HepG2 (cell line): ENCODE data around the gene PBX2. TPM values are rescaled to one million over a fixed set of nuclear protein-coding genes. Genes with fewer than 3 reads are reported as not detected.

Experiments
- DNMT3B ChIP-seq: conservative IDR thresholded peaks from 2 replicates; pipeline ENCODE4 v1.6.1; 2016; ENCODE audit warnings: missing biosample characterization, control low read depth
- FOXM1 ChIP-seq: sonication (generic); formaldehyde crosslinking; IDR thresholded peaks from 2 replicates; pipeline ENCODE4 v1.5.0; 2020; ENCODE audit warnings: missing genetic modification reagents
- HIC2 ChIP-seq: sonication (generic); formaldehyde crosslinking; IDR thresholded peaks from 2 replicates; pipeline ENCODE4 v1.9.0; 2022; ENCODE audit warnings: low read depth, missing genetic modification reagents
- HMG20B ChIP-seq: conservative IDR thresholded peaks from 2 replicates; pipeline ENCODE4 v1.6.1; 2016; ENCODE audit warnings: missing genetic modification reagents, missing compliant biosample characterization
- HOXD1 ChIP-seq: sonication (generic); formaldehyde crosslinking; IDR thresholded peaks from 2 replicates; pipeline ENCODE4 v1.5.0; 2020; ENCODE audit warnings: missing genetic modification reagents
- IRF2 ChIP-seq: IDR thresholded peaks from 2 replicates; pipeline ENCODE4 v1.6.1; 2018; ENCODE audit warnings: missing genetic modification reagents, missing compliant biosample characterization
- JARID2 ChIP-seq: sonication (generic); formaldehyde crosslinking; IDR thresholded peaks from 2 replicates; pipeline ENCODE4 v1.8.1; 2023; ENCODE audit warnings: missing genetic modification reagents, inconsistent platforms; ENCODE audit not compliant: insufficient replicate concordance
- KLF13 ChIP-seq: sonication (generic); formaldehyde crosslinking; IDR thresholded peaks from 2 replicates; pipeline ENCODE4 v1.4.0; 2020; ENCODE audit warnings: mild to moderate bottlenecking, missing genetic modification reagents
- MAF1 ChIP-seq: sonication (generic); formaldehyde crosslinking; IDR thresholded peaks from 2 replicates; pipeline ENCODE4 v1.5.0; 2020; ENCODE audit warnings: missing genetic modification reagents, borderline replicate concordance
- MXD1 ChIP-seq: sonication (generic); formaldehyde crosslinking; IDR thresholded peaks from 2 replicates; pipeline ENCODE4 v1.4.0; 2020; ENCODE audit warnings: mild to moderate bottlenecking, missing genetic modification reagents
- NFKBIZ ChIP-seq: IDR thresholded peaks from 2 replicates; pipeline ENCODE4 v1.6.1; 2018; ENCODE audit warnings: missing genetic modification reagents, missing compliant biosample characterization
- NPAS2 ChIP-seq: sonication (generic); formaldehyde crosslinking; IDR thresholded peaks from 2 replicates; pipeline ENCODE4 v1.8.0; 2022; ENCODE audit warnings: mild to moderate bottlenecking, missing genetic modification reagents, borderline replicate concordance
- ONECUT2 ChIP-seq: sonication (generic); formaldehyde crosslinking; IDR thresholded peaks from 2 replicates; pipeline ENCODE4 v1.4.0; 2020; ENCODE audit warnings: missing genetic modification reagents
- RFX5 ChIP-seq: IDR thresholded peaks from 2 replicates; pipeline ENCODE4 v1.6.1; 2011; ENCODE audit warnings: low read depth, low read length, improper control_type of control experiment
- SAP130 ChIP-seq: IDR thresholded peaks from 2 replicates; pipeline ENCODE4 v1.6.1; 2016; ENCODE audit warnings: low read depth
- SKI ChIP-seq: fragments of 450-650 bp; IDR thresholded peaks from one replicate; pipeline ENCODE4 v1.6.1; 2018; ENCODE audit warnings: mild to moderate bottlenecking; ENCODE audit not compliant: partially characterized antibody
- TCF12 ChIP-seq, 2 experiments: fragments of 450-650 bp in 1 of 2; sonication (generic) in 1 of 2; formaldehyde crosslinking in 1 of 2; IDR thresholded peaks; 2 replicates each; pipeline versions ENCODE4 v1.6.1 to v1.8.0; 2017 to 2022; ENCODE audit warnings: antibody characterized with exemption in 1 of 2, mild to moderate bottlenecking in 1 of 2, missing genetic modification reagents in 1 of 2, moderate library complexity in 1 of 2
- UBTF ChIP-seq: sonication (generic); formaldehyde crosslinking; IDR thresholded peaks from 2 replicates; pipeline ENCODE4 v1.4.0; 2020; ENCODE audit warnings: mild to moderate bottlenecking, missing genetic modification reagents
- XRCC5 ChIP-seq: fragments of 200-400 bp; formaldehyde crosslinking; optimal IDR thresholded peaks from 2 replicates; pipeline ENCODE3; 2017; ENCODE audit warnings: mild to moderate bottlenecking, low read length
- ZFP36L1 ChIP-seq: sonication (generic); formaldehyde crosslinking; IDR thresholded peaks from 2 replicates; pipeline ENCODE4 v1.8.0; 2022; ENCODE audit warnings: mild to moderate bottlenecking, missing genetic modification reagents, moderate library complexity
- ZNF446 ChIP-seq: sonication (generic); formaldehyde crosslinking; IDR thresholded peaks from 2 replicates; pipeline ENCODE4 v1.5.0; 2020; ENCODE audit warnings: mild to moderate bottlenecking, missing genetic modification reagents
- ZNF724P ChIP-seq: sonication (generic); formaldehyde crosslinking; IDR thresholded peaks from 2 replicates; pipeline ENCODE4 v1.8.0; 2022; ENCODE audit warnings: missing genetic modification reagents, borderline replicate concordance
- ZNF772 ChIP-seq: sonication (generic); formaldehyde crosslinking; IDR thresholded peaks from 2 replicates; pipeline ENCODE4 v1.5.0; 2020; ENCODE audit warnings: mild to moderate bottlenecking, missing genetic modification reagents
- ZNF777 ChIP-seq: sonication (generic); formaldehyde crosslinking; IDR thresholded peaks from 2 replicates; pipeline ENCODE4 v1.4.0; 2020; ENCODE audit warnings: missing genetic modification reagents
- ZNF780A ChIP-seq: sonication (generic); formaldehyde crosslinking; IDR thresholded peaks from 2 replicates; pipeline ENCODE4 v1.8.0; 2022; ENCODE audit warnings: mild to moderate bottlenecking, missing genetic modification reagents, moderate library complexity
- ZNF83 ChIP-seq: sonication (generic); formaldehyde crosslinking; IDR thresholded peaks from 2 replicates; pipeline ENCODE4 v1.4.0; 2020; ENCODE audit warnings: missing genetic modification reagents, mild to moderate bottlenecking, borderline replicate concordance
- ZNF839 ChIP-seq: sonication (generic); formaldehyde crosslinking; IDR thresholded peaks from 2 replicates; pipeline ENCODE4 v1.4.0; 2020; ENCODE audit warnings: missing genetic modification reagents, mild to moderate bottlenecking, borderline replicate concordance
- ZSCAN22 ChIP-seq: sonication (generic); formaldehyde crosslinking; IDR thresholded peaks from 2 replicates; pipeline ENCODE4 v1.4.0; 2020; ENCODE audit warnings: mild to moderate bottlenecking, missing genetic modification reagents
- polyA plus RNA-seq, 8 experiments: library from polyadenylated mRNA; depleted of rRNA in 3 of 8; stranded (reverse) in 7 of 8; unstranded in 1 of 8; fragments of >200 nt; fragmentation: Illumina TruSeq in 4 of 8; extraction: Trizol in 4 of 8; gene quantifications; 2 replicates each; pipeline versions ENCODE4 v1.2.1 to v1.2.3, GENCODE V29; 2011 to 2016; ENCODE audit warnings: low read depth in 4 of 8, missing spikeins in 1 of 8, mixed read lengths in 1 of 8; ENCODE audit not compliant: insufficient read depth in 1 of 8
- total RNA-seq, 5 experiments: library from RNA; depleted of rRNA; stranded (reverse); fragments of >200 nt; fragmentation: Illumina TruSeq; extraction: Trizol; gene quantifications; 2 replicates each; pipeline ENCODE4 v1.2.3, GENCODE V29; 2016; ENCODE audit warnings: low read depth in 1 of 5

Gene PBX2
- total and polyA plus RNA-seq, 2 of the 13 experiments (the other 11 are each of a cell fraction or from before 2014, with no cell fraction given): 42.3 to 77.8 TPM

GRCh38 chr6:32154514-32155161, 35.4 kb downstream of the PBX2 start (continued):
- TF ChIP-seq JARID2 (CRISPR knock-in tag) (no peak), RFX5 (peak; percentile 10; the same call in 1 of the 2 replicates), ONECUT2 (peak; percentile 25; the same call in 1 of the 2 replicates), DNMT3B (CRISPR knock-in tag) (0 out of 2 replicates have a peak, but pooled peaks have one; percentile 1), HMG20B (no peak), HIC2 (CRISPR knock-in tag) (peak; percentile 43; the same call in 1 of the 2 replicates), FOXM1 (CRISPR knock-in tag) (no peak), KLF13 (0 out of 2 replicates have a peak, but pooled peaks have one; percentile 13), ZNF777 (CRISPR knock-in tag) (peak; percentile 92), ZSCAN22 (CRISPR knock-in tag) (no peak), NFKBIZ (no peak; the same call in 1 of the 2 replicates), ZNF772 (CRISPR knock-in tag) (0 out of 2 replicates have a peak, but pooled peaks have one; percentile 15), SKI (no peak), ZNF780A (CRISPR knock-in tag) (peak; percentile 57), UBTF (peak; percentile 80), XRCC5 (peak; percentile 51), SAP130 (CRISPR knock-in tag) (peak; percentile 89), MAF1 (0 out of 2 replicates have a peak, but pooled peaks have one; percentile 24), ZNF724P (peak; percentile 38; the same call in 1 of the 2 replicates), ZNF83 (CRISPR knock-in tag) (0 out of 2 replicates have a peak, but pooled peaks have one; percentile 83), ZFP36L1 (no peak), HOXD1 (CRISPR knock-in tag) (no peak), ZNF839 (CRISPR knock-in tag) (0 out of 2 replicates have a peak, but pooled peaks have one; percentile 90), ZNF446 (CRISPR knock-in tag) (no peak), TCF12 (IDR thresholded peaks at IDR 0.05) (no peak), TCF12 (CRISPR knock-in tag; IDR thresholded peaks at IDR 0.05) (peak; percentile 25; the same call in 1 of the 2 replicates), MXD1 (CRISPR knock-in tag) (peak; percentile 81; the same call in 1 of the 2 replicates), IRF2 (peak; percentile 73), NPAS2 (CRISPR knock-in tag) (no peak)
